ENCODE results near the gene PGP.
A peak's percentile ranks its signal among the peaks of the same experiment; 100 is the strongest.

Gene PGP

GRCh38 chr16:2223942-2224486 is 9.4 kb upstream of the PGP start:
- peak; percentile 52 for DNase-seq (ENCODE audit: low spot score)
- POLR2A ChIA-PET (ENCODE audit: low non-redundant PET), result no interaction called here
- TF ChIP-seq CTCF (conservative IDR thresholded peaks at IDR 0.05; ENCODE audit: low read depth), result 0 out of 2 replicates have a peak, but pooled peaks have one; percentile 24
- H3K27ac ChIP-seq, result peak overlapping the region; percentile 90
- CTCF ChIA-PET, result interaction anchor here (0.6 kb wide), 2 partner anchors 9 to 187 kb away, joined by 3 read pairs; no protein-coding TSS in a partner anchor

- ChIA-PET CTCF (interaction anchor here (0.6 kb wide), 1 partner anchor 188 kb away, joined by 3 read pairs; no protein-coding TSS in a partner anchor), POLR2A (ENCODE audit: low non-redundant PET) (no interaction called here)
- peak within 1 kb of the TSS; percentile 90 for H3K27ac ChIP-seq
- no peak for TF ChIP-seq CTCF (conservative IDR thresholded peaks at IDR 0.05; ENCODE audit: low read depth)
- peak; percentile 98 for DNase-seq (ENCODE audit: low spot score)
These were observed 8.7 kb upstream of the PGP start, which contains the start of gene E4F1 for GRCh38 chr16:2223221-2223941. Gene E4F1 (plus strand): TSS chr16:2223591. CDS start chr16:2223614, 23 bp downstream.

GRCh38 chr16:2216330-2216729 is 1.7 kb upstream of the PGP start:
- ChIA-PET CTCF (interaction anchor here (0.7 kb wide), 1 partner anchor 690 kb away, joined by 3 read pairs; no protein-coding TSS in a partner anchor), POLR2A (ENCODE audit: low non-redundant PET) (no interaction called here)
- H3K27ac ChIP-seq, result peak overlapping the region; percentile 93
- no peak for TF ChIP-seq CTCF (conservative IDR thresholded peaks at IDR 0.05; ENCODE audit: low read depth)
- no peak for DNase-seq (ENCODE audit: low spot score)

- ChIA-PET CTCF (no interaction called here), POLR2A (ENCODE audit: low non-redundant PET) (interaction anchor here (0.5 to 0.6 kb wide), 2 partner anchors 36 to 52 kb away, joined by 4 to 5 read pairs; no protein-coding TSS in a partner anchor)
- TF ChIP-seq CTCF (conservative IDR thresholded peaks at IDR 0.05; ENCODE audit: low read depth), result no peak
- peak overlapping the region; percentile 93 for H3K27ac ChIP-seq
- no peak for DNase-seq (ENCODE audit: low spot score)
These were observed 572 bp downstream of the PGP start for GRCh38 chr16:2213817-2214718.

- peak overlapping the region; percentile 93 for H3K27ac ChIP-seq
- no peak for TF ChIP-seq CTCF (conservative IDR thresholded peaks at IDR 0.05; ENCODE audit: low read depth)
- ChIA-PET POLR2A (ENCODE audit: low non-redundant PET) (interaction anchor here (0.6 kb wide), 2 partner anchors 13 to 1827 kb away, joined by 3 to 4 read pairs; no protein-coding TSS in a partner anchor), CTCF (interaction anchor here (0.6 kb wide), 2 partner anchors 228 to 512 kb away, joined by 3 to 10 read pairs; partner anchors contain the start of gene GFER)
- no peak for DNase-seq (ENCODE audit: low spot score)
These were observed 2.0 kb downstream of the PGP start for GRCh38 chr16:2212362-2213324.
